ENCODE data around the gene KRT79.

Gene KRT79

DNA sequence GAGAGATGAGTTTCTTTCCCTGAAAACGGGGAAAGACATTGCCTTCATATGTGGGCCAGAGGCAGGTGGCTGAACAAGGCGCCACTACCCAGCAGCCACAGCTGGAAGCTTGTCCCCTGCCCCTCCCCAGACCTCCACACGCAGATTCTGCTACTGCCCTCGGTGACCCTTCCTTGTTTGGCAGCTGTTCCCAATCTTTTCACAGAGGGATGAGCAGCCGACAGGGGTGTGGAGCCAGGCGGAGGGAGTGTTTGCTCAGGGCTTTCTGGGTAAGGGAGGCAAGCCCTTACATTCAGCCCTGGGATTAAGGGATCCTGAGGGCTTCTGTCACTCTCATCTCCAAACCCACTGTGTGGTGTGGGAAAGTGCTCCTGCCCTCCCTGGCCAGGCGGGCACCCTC lies 15.7 kb downstream of the KRT79 start:
- no peak for DNase-seq

GRCh38 chr12:52817699-52818238 lies 16.3 kb downstream of the KRT79 start:
- no peak for DNase-seq

GRCh38 chr12:52817003-52817698 lies 17.0 kb downstream of the KRT79 start:
- DNase-seq = no peak

GRCh38 chr12:52815676-52816588 lies 18.2 kb downstream of the KRT79 start:
- no peak for DNase-seq

DNA sequence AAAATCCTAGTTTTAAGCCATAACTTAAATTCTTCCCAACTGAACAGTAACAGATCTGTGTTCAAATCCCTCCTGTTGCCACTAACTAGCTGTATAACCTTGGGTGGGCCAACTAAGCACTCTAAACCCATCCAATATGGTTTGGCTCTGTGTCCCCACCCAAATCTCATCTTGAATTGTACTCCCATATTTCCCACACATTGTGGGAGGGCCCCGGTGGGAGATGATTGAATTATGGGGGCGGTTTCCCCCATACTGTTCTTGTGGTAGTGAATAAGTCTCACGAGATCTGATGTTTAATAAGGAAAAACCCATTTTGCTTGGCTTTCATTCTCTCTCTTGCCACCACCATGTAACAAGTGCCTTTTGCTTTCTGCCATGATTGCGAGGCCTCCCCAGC lies 18.9 kb downstream of the KRT79 start:
- no peak for DNase-seq

DNA sequence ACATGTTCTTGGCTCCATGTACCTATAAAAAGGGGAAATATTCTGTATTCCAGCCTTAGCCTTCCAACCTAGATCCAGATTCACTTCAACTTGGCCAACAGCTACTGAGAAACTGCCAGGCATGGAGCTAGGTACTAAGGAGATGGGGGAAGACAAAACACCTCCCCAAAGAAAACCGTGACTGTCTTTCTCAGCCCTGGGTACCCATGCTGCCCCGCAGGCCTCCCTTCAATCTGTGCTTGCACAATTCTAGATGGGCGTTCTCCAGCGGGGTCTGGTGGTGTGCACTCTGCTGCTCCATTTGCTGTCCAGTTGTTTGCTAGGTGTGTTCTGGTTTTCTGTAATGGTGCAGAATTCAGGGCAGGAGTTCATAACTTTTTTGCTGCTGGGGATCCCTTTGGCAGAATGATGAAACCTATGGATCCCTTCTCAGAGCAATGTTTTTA lies 19.4 kb downstream of the KRT79 start:
- no peak for DNase-seq

DNA sequence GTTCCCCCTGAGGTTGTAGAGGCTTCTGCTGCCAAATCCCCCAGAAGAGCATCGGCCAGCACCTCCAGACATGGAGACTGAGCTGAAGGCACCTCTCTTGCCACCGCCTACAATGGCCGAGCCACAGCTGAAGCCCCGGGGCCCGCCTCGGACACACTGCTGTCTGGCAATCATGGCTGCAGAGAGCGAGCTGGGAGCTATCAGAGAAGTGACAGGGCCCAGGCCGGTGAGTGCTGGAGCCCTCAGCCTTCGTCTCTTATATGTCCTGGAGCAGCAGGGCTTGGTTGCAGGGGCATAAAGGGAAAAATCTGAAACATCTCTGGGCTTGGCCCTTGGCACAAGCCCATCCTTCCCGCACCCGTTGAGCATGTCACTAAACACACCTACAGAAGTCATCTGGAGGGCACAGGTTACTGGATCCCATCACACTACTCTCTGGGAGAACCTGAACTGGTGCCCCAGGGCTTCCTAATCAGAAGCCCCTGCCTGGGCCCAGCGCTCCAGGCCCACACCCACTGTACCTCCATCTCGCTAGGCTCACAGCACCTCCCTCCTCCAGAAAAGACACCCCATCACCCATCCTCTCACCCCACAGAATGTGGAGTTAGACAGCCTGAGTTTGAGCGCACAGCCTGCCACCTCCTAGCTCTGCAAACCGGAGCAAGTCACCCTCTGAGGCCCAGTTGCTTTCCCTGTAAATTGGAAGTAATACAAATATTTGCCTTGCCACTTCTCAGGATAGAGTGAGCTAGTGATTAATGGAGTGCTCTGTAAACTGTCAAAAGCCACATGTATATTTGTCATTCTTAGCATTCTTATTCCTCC lies 20.0 kb downstream of the KRT79 start, which contains the start of gene KRT4:
TSS of gene KRT4 (minus strand) at position 232 of the 825 bp plus-strand sequence. CDS start at position 174, 58 bp downstream.
- DNase-seq = no peak

DNA sequence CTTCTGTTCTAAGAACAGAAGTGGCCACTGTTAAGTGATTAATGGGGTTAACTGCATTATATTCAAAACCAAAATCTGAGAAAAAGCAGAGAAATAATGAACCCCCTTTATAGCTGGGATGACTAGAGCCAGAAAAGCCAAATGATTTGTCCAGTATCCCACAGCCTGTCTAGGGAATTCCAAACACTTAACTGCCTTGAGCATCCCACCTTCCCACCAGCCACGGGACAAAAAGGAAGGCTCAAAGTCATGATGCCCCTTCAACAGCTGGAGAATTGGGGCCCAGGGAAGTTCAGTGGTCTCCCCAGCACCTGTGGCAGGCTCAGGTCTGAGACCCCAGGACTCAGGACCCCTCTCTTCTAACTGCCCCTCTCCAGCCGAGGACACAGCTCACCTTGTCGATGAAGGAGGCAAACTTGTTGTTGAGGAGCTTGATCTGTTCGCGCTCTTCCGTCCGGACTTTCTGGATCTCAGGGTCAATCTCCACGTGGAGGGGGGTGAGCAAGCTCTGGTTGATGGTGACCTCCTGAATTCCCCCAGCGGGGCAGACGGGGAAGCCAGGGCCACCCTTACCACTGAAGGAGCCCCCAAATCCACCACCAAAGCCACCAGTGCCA lies 20.8 kb downstream of the KRT79 start:
- DNase-seq = no peak

DNA sequence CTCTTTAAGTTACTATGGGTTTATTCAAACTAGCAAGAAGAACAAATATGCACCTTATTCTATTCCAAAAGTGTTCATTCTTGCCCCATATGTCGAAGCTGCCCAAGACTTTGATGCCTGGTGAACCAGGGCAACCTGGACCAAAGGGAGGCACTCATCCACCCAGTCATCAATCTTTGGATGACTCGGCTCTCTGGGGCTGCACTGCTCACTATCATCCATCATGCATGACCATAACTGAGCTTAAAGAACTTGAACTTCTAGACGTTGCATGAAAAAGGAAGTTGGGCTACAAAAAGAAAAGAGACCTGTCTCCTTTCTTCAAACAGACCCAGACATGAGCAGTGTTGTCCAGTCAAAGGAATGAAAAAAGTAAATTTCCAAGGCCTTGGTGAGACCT lies 21.4 kb downstream of the KRT79 start:
- no peak for DNase-seq

DNA sequence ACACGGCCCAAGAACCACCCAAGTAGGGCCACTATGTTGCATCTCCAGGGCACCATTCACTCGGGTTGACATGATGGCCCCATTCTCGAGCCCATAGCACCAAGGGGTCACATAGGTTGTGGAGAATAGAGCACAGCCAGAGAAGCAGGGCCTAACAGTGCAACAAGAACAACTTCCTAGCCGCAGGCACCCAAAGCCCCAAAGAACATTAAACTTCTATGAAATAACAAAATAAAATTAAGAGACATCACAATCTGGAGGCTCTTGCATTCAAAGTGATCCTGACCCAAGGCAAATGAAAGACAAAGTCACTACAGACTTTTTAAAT lies 22.1 kb downstream of the KRT79 start:
- no peak for DNase-seq

- DNase-seq = no peak
Measured at GRCh38 chr12:52811191-52812072, 22.7 kb downstream of the KRT79 start.

DNA sequence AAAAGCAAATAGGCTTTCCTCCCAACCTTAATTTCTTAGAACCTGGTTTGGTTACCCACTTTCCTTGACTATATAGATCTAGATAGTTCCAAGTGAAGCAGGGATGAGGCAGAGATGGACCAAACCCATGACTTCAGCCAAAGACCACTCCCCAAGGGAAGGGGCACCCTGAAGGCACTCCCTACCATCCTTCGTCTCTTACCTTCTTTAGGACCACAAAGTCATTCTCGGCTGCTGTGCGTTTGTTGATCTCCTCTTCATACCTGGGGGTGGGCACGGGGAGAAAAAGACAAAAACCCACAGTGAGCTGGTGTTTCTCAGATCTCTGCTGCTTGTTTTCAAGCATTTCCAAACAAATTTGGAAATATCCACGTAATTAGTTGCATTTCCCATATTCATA lies 23.6 kb downstream of the KRT79 start:
- no peak for DNase-seq

- no peak for DNase-seq
Measured at GRCh38 chr12:52809166-52809565, 24.9 kb downstream of the KRT79 start.

- DNase-seq = no peak
Measured at GRCh38 chr12:52808573-52809160, 25.4 kb downstream of the KRT79 start.

DNA sequence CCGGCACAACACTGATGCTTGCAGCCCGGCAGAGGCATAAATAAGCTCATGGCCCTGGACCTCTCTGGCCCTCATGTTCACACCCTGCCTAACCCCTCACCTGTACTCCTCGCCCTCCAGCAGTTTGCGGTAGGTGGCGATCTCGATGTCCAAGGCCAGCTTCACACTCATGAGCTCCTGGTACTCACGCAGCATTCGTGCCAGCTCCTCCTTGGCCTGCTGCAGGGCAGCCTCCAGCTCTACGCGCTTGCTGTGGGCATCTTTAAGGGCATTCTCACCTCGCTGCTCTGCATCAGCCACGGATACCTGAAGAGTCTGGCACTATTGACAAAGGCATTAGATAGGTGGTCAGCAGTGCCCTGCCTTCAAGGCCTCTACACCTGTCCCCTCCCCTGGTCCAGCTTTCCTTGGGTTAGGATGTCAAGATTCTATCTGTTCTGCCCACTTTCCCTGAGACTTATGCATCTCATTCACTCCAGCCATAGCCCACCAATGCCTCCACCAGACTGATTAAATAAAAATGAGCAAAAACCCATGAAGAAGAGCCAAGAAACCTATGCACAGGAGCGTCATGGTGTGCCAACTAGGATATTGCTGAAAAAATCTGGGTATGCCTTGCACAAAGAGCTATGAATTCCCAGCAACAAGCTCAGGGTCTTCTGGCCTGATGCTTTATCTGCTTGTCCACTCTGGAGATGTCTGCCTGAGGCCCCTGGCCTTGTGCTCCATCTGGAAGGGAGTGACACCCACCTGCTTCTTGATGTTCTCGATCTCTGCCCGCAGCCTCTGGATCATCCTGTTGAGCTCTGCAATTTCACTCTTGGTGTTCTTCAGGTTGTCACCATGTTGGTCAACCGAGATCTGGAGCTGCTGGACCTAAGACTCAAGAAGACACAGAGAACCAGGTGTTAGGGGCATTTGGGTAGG lies 26.3 kb downstream of the KRT79 start:
- no peak for DNase-seq

GRCh38 chr12:52806821-52807543 lies 27.1 kb downstream of the KRT79 start:
- DNase-seq = no peak

DNA sequence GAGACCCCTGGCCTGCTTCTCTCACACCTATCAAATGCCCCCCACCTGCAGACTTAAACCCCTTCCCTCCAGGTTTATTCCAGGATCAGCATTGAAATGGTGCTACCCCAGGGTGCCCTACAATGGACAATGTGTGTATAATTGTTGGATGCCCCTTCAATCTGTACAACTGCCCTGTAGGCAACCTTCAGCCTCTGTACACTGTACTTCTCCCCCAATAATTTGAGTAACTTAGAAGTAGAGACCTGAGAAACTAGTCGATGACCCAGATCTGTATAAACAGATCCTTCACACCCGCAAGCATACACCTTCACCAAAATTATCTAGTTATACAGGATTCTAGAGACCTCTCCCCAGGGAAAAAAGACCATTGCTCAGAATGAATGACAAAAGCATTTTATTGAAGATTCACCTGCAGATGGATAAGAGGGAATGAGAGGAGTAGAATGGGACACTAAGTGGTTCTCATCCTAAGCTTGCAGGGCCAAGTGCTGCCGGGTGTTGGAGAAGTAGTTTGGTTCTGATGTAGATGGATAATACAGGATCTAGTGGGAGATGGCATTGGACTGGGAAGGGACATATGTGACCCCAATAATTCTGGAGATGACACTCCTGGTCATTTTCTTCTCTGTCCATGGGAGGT lies 27.8 kb downstream of the KRT79 start:
- DNase-seq = no peak

- DNase-seq = no peak
Measured at GRCh38 chr12:52805739-52806138, 28.4 kb downstream of the KRT79 start.

GRCh38 chr12:52805000-52805399 lies 29.1 kb downstream of the KRT79 start:
- DNase-seq = no peak
